ENCODE data around the gene TBL3. TPM values are rescaled to one million over a fixed set of nuclear protein-coding genes. Genes with fewer than 3 reads are reported as not detected.

The TBL3 gene
- total RNA-seq, 1 experiment from 2014 or later: 68.9 TPM

GRCh38 chr16:1946495-1947368, 25.1 kb upstream of the TBL3 start:
- no peaks in the 10 kb centered on the region for H3K9me3 ChIP-seq (ENCODE audit: control insufficient read depth in 1 of 2, insufficient read depth in 1 of 2, low read depth in 1 of 2, low read length in 2 of 2)
- H3K4me1 ChIP-seq (ENCODE audit: control insufficient read depth in 1 of 2, insufficient read depth in 2 of 2, low read length in 2 of 2): peaks cover 12 to 22% of the 10 kb centered on the region in 2 experiments
- DNase-seq (ENCODE audit: low read depth, low spot score) (no peak), ATAC-seq (no peak)
- H3K36me3 ChIP-seq (ENCODE audit: control insufficient read depth in 1 of 2, insufficient read depth in 2 of 2, low read length in 2 of 2): no peaks in the 10 kb centered on the region
- TF ChIP-seq POLR2A (IDR thresholded peaks at IDR 0.05; ENCODE audit: borderline replicate concordance, extremely low read depth, insufficient read depth, insufficient read length) (no peak), JUND (IDR thresholded peaks at IDR 0.05) (no peak), CEBPB (IDR thresholded peaks at IDR 0.05; ENCODE audit: low read depth) (no peak), RAD21 (IDR thresholded peaks at IDR 0.05; ENCODE audit: low read depth) (no peak)
- no peaks in the 10 kb centered on the region for H3K9me2 ChIP-seq (ENCODE audit: insufficient read depth)
- no TSS peak for BruUV-seq (replicated peaks)
- no peak overlapping the region for H3K4me2 ChIP-seq (ENCODE audit: low read length)
- H3K4me3 ChIP-seq (replicated peaks in 1 of 2; ENCODE audit: low read depth in 1 of 2, low read length in 2 of 2): no peak overlapping the region
- ChIA-PET POLR2A (interaction anchor here (2.4 kb wide), 1 partner anchor 18 kb away, joined by 7 read pairs; the partner anchor contains the start of gene RPS2), CTCF (no interaction called here), RAD21 (ENCODE audit: low non-redundant PET in 1 of 2, low total read pairs in 2 of 2, uncharacterized antibody in 2 of 2, unreplicated experiment in 2 of 2) (interaction anchor here in 1 of 2 experiments (0.5 to 0.7 kb wide), 2 partner anchors 95 to 97 kb away, joined by 3 read pairs; no protein-coding TSS in a partner anchor)
- H3K79me2 ChIP-seq (ENCODE audit: insufficient read depth, low read length): no peaks in the 10 kb centered on the region
- no peaks in the 10 kb centered on the region for H4K20me1 ChIP-seq (ENCODE audit: insufficient read depth)
- H2AFZ ChIP-seq (ENCODE audit: low read depth, low read length, poor library complexity, severe bottlenecking): no peak overlapping the region
- no peaks in the 10 kb centered on the region for H3K27me3 ChIP-seq (ENCODE audit: insufficient read depth, low read length)
- H3K9ac ChIP-seq (ENCODE audit: low read length): no peak overlapping the region
- no peak overlapping the region for H3K27ac ChIP-seq (ENCODE audit: low read depth, low read length)
- intact Hi-C loops (cut with micrococcal nuclease): no loop called here

GRCh38 chr16:1947369-1947670, 24.5 kb upstream of the TBL3 start:
- ChIA-PET POLR2A (interaction anchor here (2.4 kb wide), 1 partner anchor 17 kb away, joined by 7 read pairs; the partner anchor contains the start of gene RPS2), CTCF (no interaction called here), RAD21 (ENCODE audit: low non-redundant PET in 1 of 2, low total read pairs in 2 of 2, uncharacterized antibody in 2 of 2, unreplicated experiment in 2 of 2) (interaction anchor here in 1 of 2 experiments (0.7 kb wide), 1 partner anchor 96 kb away, joined by 3 read pairs; no protein-coding TSS in a partner anchor)
- no peak for DNase-seq (ENCODE audit: low read depth, low spot score)
- no TSS peak for BruUV-seq (replicated peaks)
- Histone ChIP-seq H4K20me1 (ENCODE audit: insufficient read depth) (no peaks in the 10 kb centered on the region), H3K27ac (ENCODE audit: low read depth, low read length) (no peak overlapping the region), H2AFZ (ENCODE audit: low read depth, low read length, poor library complexity, severe bottlenecking) (no peak overlapping the region), H3K27me3 (ENCODE audit: insufficient read depth, low read length) (no peaks in the 10 kb centered on the region), H3K4me3 (replicated peaks in 1 of 2; ENCODE audit: low read depth in 1 of 2, low read length in 2 of 2) (no peak overlapping the region), H3K9ac (ENCODE audit: low read length) (no peak overlapping the region), H3K36me3 (ENCODE audit: control insufficient read depth in 1 of 2, insufficient read depth in 2 of 2, low read length in 2 of 2) (no peaks in the 10 kb centered on the region), H3K4me2 (ENCODE audit: low read length) (no peak overlapping the region), H3K79me2 (ENCODE audit: insufficient read depth, low read length) (no peaks in the 10 kb centered on the region), H3K4me1 (ENCODE audit: control insufficient read depth in 1 of 2, insufficient read depth in 2 of 2, low read length in 2 of 2) (peaks cover 6 to 16% of the 10 kb centered on the region in 2 experiments), H3K9me3 (ENCODE audit: control insufficient read depth in 1 of 2, insufficient read depth in 1 of 2, low read depth in 1 of 2, low read length in 2 of 2) (no peaks in the 10 kb centered on the region), H3K9me2 (ENCODE audit: insufficient read depth) (no peaks in the 10 kb centered on the region)
- no peak for ATAC-seq
- intact Hi-C loops (cut with micrococcal nuclease): no loop called here
- no peak for TF ChIP-seq EZH2phosphoT487 (IDR thresholded peaks at IDR 0.05; ENCODE audit: borderline replicate concordance)
- no peak for TF ChIP-seq POLR2A (IDR thresholded peaks at IDR 0.05; ENCODE audit: borderline replicate concordance, extremely low read depth, insufficient read depth, insufficient read length)
- no peak for TF ChIP-seq SIN3A (IDR thresholded peaks at IDR 0.05; ENCODE audit: low read depth)
- TF ChIP-seq TCF7L2 (IDR thresholded peaks at IDR 0.05; ENCODE audit: borderline replicate concordance, extremely low read depth, insufficient read depth, insufficient read length): no peak
- TF ChIP-seq, protein P1, sequence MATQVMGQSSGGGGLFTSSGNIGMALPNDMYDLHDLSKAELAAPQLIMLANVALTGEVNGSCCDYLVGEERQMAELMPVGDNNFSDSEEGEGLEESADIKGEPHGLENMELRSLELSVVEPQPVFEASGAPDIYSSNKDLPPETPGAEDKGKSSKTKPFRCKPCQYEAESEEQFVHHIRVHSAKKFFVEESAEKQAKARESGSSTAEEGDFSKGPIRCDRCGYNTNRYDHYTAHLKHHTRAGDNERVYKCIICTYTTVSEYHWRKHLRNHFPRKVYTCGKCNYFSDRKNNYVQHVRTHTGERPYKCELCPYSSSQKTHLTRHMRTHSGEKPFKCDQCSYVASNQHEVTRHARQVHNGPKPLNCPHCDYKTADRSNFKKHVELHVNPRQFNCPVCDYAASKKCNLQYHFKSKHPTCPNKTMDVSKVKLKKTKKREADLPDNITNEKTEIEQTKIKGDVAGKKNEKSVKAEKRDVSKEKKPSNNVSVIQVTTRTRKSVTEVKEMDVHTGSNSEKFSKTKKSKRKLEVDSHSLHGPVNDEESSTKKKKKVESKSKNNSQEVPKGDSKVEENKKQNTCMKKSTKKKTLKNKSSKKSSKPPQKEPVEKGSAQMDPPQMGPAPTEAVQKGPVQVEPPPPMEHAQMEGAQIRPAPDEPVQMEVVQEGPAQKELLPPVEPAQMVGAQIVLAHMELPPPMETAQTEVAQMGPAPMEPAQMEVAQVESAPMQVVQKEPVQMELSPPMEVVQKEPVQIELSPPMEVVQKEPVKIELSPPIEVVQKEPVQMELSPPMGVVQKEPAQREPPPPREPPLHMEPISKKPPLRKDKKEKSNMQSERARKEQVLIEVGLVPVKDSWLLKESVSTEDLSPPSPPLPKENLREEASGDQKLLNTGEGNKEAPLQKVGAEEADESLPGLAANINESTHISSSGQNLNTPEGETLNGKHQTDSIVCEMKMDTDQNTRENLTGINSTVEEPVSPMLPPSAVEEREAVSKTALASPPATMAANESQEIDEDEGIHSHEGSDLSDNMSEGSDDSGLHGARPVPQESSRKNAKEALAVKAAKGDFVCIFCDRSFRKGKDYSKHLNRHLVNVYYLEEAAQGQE (IDR thresholded peaks at IDR 0.05; ENCODE audit: low read depth): no peak
- no peak for TF ChIP-seq RAD21 (IDR thresholded peaks at IDR 0.05; ENCODE audit: low read depth)
- TF ChIP-seq ZFX (IDR thresholded peaks at IDR 0.05): no peak
- TF ChIP-seq FOSL1 (IDR thresholded peaks at IDR 0.05; ENCODE audit: low read depth): no peak
- no peak for TF ChIP-seq JUND (IDR thresholded peaks at IDR 0.05)
- no peak for TF ChIP-seq POLR2AphosphoS5 (IDR thresholded peaks at IDR 0.05; ENCODE audit: low read depth, low read length)
- TF ChIP-seq, protein P2, sequence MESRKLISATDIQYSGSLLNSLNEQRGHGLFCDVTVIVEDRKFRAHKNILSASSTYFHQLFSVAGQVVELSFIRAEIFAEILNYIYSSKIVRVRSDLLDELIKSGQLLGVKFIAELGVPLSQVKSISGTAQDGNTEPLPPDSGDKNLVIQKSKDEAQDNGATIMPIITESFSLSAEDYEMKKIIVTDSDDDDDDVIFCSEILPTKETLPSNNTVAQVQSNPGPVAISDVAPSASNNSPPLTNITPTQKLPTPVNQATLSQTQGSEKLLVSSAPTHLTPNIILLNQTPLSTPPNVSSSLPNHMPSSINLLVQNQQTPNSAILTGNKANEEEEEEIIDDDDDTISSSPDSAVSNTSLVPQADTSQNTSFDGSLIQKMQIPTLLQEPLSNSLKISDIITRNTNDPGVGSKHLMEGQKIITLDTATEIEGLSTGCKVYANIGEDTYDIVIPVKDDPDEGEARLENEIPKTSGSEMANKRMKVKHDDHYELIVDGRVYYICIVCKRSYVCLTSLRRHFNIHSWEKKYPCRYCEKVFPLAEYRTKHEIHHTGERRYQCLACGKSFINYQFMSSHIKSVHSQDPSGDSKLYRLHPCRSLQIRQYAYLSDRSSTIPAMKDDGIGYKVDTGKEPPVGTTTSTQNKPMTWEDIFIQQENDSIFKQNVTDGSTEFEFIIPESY (IDR thresholded peaks at IDR 0.05; ENCODE audit: extremely low read depth, insufficient replicate concordance, low read length): no peak
- no peak for TF ChIP-seq ELF1 (IDR thresholded peaks at IDR 0.05; ENCODE audit: borderline replicate concordance, low read depth)
- no peak for TF ChIP-seq EGR1 (IDR thresholded peaks at IDR 0.05; ENCODE audit: low read depth)
- no peak for TF ChIP-seq EZH2 (IDR thresholded peaks at IDR 0.05)

Data from HCT116 (cell line).